ENCODE results near the gene ATP9A.
"Not testable (repeated sequence)": the region's sequence is repeated elsewhere in the genome, so short reads cannot be mapped to it uniquely, and the experiment has no call there.

ATP9A gene

DNA sequence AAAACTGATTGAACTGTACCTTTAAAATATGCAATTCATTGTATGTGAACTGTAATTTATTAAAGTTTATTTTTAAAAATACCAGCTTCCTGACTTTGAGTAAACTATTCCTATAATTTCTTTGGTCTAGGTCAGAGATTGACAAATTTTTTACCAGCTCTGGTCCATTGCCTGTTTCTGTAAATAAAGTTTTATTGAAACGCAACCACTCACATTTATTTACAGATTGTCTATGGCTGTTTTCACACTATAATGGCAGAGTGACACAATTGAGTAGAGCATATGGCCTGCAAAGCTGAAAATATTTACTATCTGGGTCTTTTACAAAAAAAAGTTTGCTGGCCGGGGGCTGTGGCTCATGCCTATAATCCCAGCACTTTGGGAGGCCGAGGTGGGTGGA is 192.7 kb downstream of the ATP9A start:
- peaks cover 2% of the 10 kb centered on the region for H3K4me1 ChIP-seq (ENCODE audit: insufficient read depth, low read length)
- no peaks in the 10 kb centered on the region for H3K36me3 ChIP-seq (ENCODE audit: insufficient read depth, low read length)

DNA sequence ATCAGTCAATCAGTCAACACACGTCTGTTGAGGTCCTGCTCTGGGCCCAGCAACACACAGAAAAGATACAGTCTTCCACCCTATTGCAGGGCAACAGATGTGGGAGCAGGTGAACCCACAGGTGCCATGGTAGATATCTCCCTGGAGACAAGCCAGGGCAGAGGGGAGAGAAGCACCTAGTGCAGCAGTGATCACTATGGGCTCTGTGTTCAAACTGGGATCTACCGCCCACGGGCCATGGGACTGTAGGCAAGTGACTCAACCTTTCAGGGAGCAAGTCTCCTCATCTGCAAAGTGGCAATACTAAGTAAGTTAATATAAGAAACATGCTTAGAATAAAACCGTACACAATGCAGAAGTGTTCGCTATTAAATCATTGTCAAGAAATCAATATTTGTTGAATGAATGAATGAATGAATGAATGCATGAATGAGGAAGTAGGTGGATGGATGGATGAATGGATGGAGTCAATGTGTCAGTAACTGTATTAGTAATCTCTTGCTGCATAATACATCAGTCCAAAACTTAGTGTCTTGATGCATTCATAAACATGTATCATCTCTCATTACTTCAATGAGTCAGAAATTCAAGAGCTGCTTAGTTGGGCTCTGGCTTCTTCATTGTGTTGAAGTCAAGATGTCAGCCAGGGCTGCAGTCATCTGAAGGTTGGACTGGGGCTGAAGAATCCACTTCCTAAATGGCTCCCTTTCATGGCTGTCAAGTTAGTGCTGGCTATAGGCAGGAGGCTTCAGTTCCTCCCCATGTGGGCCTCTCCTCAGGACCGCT is 193.7 kb downstream of the ATP9A start:
- Histone ChIP-seq H3K4me3 (ENCODE audit: low read length) (no peak overlapping the region), H3K4me1 (ENCODE audit: insufficient read depth, low read length) (peaks cover 2% of the 10 kb centered on the region), H3K9me3 (ENCODE audit: low read length) (no peaks in the 10 kb centered on the region), H2AFZ (ENCODE audit: low read depth, low read length) (no peak overlapping the region), H3K27me3 (ENCODE audit: insufficient read depth, low read length) (no peaks in the 10 kb centered on the region), H3K36me3 (ENCODE audit: insufficient read depth, low read length) (no peaks in the 10 kb centered on the region)

More for the DNA sequence above, 192.7 kb downstream of the ATP9A start:
- Histone ChIP-seq H3K27me3 (ENCODE audit: insufficient read depth, low read length) (no peaks in the 10 kb centered on the region), H3K9me3 (ENCODE audit: low read length) (no peaks in the 10 kb centered on the region), H2AFZ (ENCODE audit: low read depth, low read length) (no peak overlapping the region), H3K4me3 (ENCODE audit: low read length) (no peak overlapping the region)

DNA sequence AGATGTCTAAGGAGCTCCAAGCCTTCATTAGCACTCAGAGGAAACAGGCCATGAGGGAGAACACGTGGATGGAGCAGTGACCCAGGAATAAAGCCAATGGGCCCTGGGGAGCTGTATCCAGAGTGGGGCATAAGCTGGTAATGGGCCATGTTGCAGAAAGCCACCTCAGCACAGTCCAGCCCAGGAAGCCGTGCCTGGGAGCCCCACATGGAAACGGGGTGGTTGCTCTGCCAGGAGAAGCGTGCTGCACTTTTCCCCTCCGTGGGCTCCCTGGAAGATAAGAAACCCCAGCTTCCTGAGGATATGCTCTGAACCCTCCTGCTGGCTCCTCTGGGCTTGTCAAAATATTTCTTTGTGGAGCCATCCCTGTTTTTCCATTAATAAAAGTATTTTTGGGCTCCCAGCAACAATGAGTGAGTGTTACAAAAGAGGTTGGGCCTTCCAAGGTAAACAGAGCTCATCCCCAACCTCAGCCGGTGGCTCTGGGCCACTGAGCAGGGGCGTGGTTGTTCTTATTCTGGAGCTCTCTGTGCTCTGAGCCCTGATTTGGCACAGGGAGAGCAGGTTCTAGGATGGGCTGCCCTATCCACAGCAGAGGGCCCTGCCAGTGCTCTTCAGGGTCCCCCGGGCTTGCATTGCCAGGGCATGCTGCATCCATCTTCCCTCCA is 194.5 kb downstream of the ATP9A start:
- Histone ChIP-seq H3K4me1 (ENCODE audit: insufficient read depth, low read length) (peaks cover 2% of the 10 kb centered on the region), H3K36me3 (ENCODE audit: insufficient read depth, low read length) (no peaks in the 10 kb centered on the region), H2AFZ (ENCODE audit: low read depth, low read length) (no peak overlapping the region), H3K4me3 (ENCODE audit: low read length) (no peak overlapping the region), H3K9me3 (ENCODE audit: low read length) (no peaks in the 10 kb centered on the region), H3K27me3 (ENCODE audit: insufficient read depth, low read length) (no peaks in the 10 kb centered on the region)

DNA sequence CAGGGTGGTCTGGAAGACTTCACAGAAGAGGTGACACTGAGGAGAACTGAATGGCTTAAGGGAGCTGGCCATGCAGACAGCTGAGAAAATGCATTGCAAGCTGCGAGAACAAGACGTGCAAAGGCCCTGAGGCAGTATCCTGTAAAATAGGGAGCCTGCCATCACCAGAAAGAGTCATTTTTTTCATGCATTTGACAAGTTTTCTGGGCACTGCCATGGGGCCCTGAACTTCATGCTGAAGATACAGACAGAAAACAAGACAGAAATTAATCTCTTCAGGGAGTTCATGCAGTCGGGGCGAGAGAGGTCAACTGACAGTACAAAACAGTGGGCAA is 196.8 kb downstream of the ATP9A start:
- H3K36me3 ChIP-seq (ENCODE audit: insufficient read depth, low read length), result no peaks in the 10 kb centered on the region
- H3K9me3 ChIP-seq (ENCODE audit: low read length), result no peaks in the 10 kb centered on the region
- no peak overlapping the region for H3K4me3 ChIP-seq (ENCODE audit: low read length)
- peaks cover 2% of the 10 kb centered on the region for H3K4me1 ChIP-seq (ENCODE audit: insufficient read depth, low read length)
- H2AFZ ChIP-seq (ENCODE audit: low read depth, low read length), result no peak overlapping the region
- no peaks in the 10 kb centered on the region for H3K27me3 ChIP-seq (ENCODE audit: insufficient read depth, low read length)

DNA sequence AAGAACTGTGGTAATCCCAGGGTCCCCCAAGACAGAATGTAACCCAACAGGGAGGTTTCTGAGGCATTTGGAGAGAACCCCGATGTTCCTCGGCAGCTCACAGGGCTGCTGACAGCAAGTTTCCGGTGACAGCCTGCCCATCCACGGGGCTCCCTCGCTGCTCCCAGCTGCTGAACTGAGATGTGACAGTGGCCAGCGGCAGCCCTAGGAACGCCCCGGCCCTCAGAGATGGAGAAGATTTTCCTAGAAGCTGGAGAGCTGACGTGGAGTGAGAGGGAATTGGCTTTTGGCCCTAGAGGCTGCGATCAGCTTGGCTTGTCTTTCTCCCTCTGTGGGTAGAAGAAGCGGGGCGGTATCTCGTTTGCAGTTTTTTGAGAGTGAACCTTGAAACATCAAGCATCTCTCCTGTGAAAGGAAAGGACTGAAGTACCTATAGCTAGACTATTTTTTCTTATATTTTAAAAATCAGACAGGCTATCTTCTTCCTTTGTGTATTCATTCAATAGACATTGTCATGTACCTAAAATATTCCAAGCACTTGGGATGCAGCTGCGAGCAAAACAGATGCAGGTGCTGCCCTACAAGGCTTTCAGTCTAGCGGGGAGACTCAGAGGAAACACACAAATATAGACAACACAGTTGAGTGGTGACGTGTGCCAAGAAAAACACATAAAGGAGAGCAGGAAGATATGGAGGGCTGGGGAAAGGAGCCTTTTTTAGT is 197.3 kb downstream of the ATP9A start:
- no peaks in the 10 kb centered on the region for H3K36me3 ChIP-seq (ENCODE audit: insufficient read depth, low read length)
- no peak overlapping the region for H2AFZ ChIP-seq (ENCODE audit: low read depth, low read length)
- no peak overlapping the region for H3K4me3 ChIP-seq (ENCODE audit: low read length)
- H3K27me3 ChIP-seq (ENCODE audit: insufficient read depth, low read length), result peaks cover 2% of the 10 kb centered on the region
- peaks cover 2% of the 10 kb centered on the region for H3K4me1 ChIP-seq (ENCODE audit: insufficient read depth, low read length)
- no peaks in the 10 kb centered on the region for H3K9me3 ChIP-seq (ENCODE audit: low read length)

DNA sequence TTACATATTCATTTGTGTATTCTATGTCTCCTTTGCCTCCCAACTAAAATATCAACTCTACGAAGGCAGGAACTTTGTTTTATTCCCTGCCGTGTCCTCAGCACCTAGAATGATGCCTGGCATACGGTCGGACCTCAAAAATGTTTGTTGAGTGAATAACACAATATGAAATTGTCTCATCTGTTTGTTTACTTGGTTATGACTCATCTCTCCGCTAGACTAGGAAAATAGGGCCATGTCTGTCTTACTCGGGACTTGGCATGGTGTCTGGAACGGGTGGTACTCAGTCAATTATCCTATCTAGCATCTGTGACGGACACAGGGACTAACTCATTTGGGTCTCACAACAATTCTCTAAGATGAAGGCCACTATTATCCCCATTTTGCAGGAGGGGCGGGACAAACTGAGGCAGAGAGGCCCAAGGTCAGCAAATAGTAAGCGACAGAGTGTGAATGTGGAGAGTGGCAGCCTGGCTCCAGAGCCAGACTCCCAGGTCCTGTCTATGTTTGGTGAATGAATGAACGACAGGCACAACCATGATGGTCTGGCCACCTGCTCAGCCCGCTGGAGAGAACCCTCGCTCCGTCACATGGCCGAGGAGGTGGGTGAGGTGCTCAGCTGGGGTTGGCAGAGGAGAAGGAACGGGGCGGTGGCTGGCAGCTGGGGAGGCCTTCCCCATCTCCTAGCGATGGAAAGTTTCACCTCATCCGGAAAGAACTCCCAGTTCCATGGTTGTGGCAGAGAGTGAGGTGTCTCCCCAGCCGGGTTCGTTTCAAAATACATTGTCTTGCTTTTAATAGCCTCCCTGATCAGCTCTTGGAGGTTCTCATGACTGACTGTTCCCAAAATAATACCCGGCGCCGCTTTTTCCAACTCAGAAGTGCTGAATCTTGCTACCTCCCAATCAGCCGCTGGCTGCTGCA is 198.1 kb downstream of the ATP9A start:
- H3K4me1 ChIP-seq (ENCODE audit: insufficient read depth, low read length), result peaks cover 2% of the 10 kb centered on the region
- no peaks in the 10 kb centered on the region for H3K36me3 ChIP-seq (ENCODE audit: insufficient read depth, low read length)
- H3K27me3 ChIP-seq (ENCODE audit: insufficient read depth, low read length), result peaks cover 2% of the 10 kb centered on the region
- no peaks in the 10 kb centered on the region for H3K9me3 ChIP-seq (ENCODE audit: low read length)
- no peak overlapping the region for H3K4me3 ChIP-seq (ENCODE audit: low read length)
- H2AFZ ChIP-seq (ENCODE audit: low read depth, low read length), result no peak overlapping the region

DNA sequence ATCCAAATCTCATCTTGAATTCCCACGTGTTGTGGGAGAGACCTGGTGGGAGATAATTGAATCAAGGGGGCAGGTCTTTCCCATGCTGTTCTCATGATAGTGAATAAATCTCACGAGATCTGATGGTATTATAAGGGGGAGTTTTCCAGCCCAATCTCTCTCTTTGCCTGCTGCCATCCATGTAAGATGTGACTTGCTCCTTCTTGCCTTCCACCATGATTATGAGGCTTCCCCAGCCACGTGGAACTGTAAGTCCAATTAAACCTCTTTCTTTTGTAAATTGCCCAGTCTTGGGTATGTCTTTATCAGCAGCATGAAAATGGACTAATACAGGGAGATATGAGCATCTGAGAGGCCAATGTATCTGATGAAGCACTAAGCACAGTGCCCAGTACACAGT is 199.7 kb downstream of the ATP9A start:
- not testable (repeated sequence) for H3K4me1 ChIP-seq (ENCODE audit: insufficient read depth, low read length); H2AFZ ChIP-seq (ENCODE audit: low read depth, low read length); H3K36me3 ChIP-seq (ENCODE audit: insufficient read depth, low read length); H3K27me3 ChIP-seq (ENCODE audit: insufficient read depth, low read length); H3K9me3 ChIP-seq (ENCODE audit: low read length); H3K4me3 ChIP-seq (ENCODE audit: low read length)

DNA sequence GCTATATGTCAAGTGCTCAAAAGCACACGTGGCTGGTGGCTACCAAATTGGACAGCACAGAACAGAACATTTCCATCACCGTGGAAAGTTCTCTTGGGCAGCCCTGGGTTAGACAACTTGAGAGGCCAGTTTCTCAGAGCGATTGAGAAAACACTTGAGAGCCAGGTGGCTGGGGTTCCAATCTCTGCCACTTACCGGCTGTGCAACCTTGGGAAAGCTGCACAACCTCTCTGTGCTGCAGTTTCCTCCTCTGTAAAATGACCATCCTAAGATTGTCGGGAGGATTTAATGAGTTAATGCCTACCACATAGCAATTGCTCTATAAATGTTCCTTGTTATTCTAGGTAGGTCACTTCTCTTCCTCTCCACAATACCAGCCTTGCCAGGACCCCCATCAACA is 200.6 kb downstream of the ATP9A start:
- peaks cover 2% of the 10 kb centered on the region for H3K27me3 ChIP-seq (ENCODE audit: insufficient read depth, low read length)

DNA sequence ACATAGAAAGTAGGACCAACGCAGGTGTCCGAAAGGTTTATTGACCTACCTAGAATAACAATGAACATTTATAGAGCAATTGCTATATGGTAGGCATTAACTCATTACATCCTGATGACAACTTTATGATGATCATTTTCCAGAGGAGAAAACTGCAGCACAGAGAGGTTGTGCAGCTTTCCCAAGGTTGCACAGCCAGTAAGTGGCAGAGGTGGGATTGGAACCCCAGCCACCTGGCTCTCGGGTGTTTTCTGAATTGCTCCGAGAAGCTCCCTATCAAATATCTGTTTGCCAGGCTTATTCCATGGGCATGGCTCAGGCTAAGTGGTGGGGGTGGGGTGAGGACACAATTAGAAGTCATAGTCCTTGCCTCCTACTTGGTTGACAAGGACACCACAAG is 201.6 kb downstream of the ATP9A start:
- H3K27me3 ChIP-seq (ENCODE audit: insufficient read depth, low read length), result peaks cover 2% of the 10 kb centered on the region
- no peak overlapping the region for H3K4me3 ChIP-seq (ENCODE audit: low read length)
- no peaks in the 10 kb centered on the region for H3K9me3 ChIP-seq (ENCODE audit: low read length)
- peaks cover 19% of the 10 kb centered on the region for H3K4me1 ChIP-seq (ENCODE audit: insufficient read depth, low read length)
- H2AFZ ChIP-seq (ENCODE audit: low read depth, low read length), result no peak overlapping the region
- H3K36me3 ChIP-seq (ENCODE audit: insufficient read depth, low read length), result no peaks in the 10 kb centered on the region

More for the DNA sequence above, 200.6 kb downstream of the ATP9A start:
- Histone ChIP-seq H3K36me3 (ENCODE audit: insufficient read depth, low read length) (no peaks in the 10 kb centered on the region), H3K9me3 (ENCODE audit: low read length) (no peaks in the 10 kb centered on the region), H2AFZ (ENCODE audit: low read depth, low read length) (no peak overlapping the region), H3K4me3 (ENCODE audit: low read length) (no peak overlapping the region), H3K4me1 (ENCODE audit: insufficient read depth, low read length) (peaks cover 10% of the 10 kb centered on the region)

DNA sequence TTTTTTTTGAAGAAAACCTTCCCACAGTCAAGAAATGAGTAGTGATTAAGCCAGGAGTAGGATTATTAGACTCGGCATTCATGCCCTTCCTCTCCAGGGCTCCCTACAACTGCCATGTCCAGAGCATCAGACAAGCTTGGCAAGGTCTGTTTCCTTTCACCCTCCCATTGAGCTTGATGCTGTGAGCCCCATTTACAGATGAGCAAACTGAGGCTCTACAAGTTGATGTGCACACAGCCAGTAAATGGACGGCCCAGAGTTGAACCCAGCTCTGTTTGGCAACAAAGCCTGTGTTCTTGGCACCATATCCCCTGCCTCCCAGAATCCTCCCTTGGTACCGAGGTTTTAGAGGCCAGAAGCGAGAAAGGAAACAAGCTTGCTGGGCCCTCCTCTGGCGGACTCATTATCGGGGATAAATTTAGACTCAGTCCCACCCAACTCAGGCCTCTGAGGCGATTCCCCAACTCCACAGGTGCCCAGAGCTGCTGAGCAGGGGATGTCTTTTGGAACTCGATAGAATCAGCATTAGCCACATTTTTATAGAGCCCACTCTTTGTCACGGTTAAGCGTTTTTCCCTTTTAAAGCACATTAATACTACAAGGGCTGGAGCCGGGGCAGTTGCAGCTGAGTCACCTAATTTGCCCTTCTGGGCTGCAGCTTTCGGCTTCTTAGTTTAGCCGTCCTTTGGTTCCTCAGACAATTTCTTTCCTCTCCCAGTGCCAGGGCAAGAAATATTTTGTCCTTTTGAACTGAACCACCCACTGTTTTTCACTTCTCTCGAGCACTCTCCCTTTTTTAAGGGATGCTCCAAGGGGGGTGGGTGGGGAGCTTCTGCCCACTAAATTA is 202.7 kb downstream of the ATP9A start:
- Histone ChIP-seq H3K27me3 (ENCODE audit: insufficient read depth, low read length) (peaks cover 2% of the 10 kb centered on the region), H3K9me3 (ENCODE audit: low read length) (no peaks in the 10 kb centered on the region), H3K36me3 (ENCODE audit: insufficient read depth, low read length) (no peaks in the 10 kb centered on the region), H3K4me1 (ENCODE audit: insufficient read depth, low read length) (peaks cover 26% of the 10 kb centered on the region), H2AFZ (ENCODE audit: low read depth, low read length) (no peak overlapping the region), H3K4me3 (ENCODE audit: low read length) (no peak overlapping the region)

DNA sequence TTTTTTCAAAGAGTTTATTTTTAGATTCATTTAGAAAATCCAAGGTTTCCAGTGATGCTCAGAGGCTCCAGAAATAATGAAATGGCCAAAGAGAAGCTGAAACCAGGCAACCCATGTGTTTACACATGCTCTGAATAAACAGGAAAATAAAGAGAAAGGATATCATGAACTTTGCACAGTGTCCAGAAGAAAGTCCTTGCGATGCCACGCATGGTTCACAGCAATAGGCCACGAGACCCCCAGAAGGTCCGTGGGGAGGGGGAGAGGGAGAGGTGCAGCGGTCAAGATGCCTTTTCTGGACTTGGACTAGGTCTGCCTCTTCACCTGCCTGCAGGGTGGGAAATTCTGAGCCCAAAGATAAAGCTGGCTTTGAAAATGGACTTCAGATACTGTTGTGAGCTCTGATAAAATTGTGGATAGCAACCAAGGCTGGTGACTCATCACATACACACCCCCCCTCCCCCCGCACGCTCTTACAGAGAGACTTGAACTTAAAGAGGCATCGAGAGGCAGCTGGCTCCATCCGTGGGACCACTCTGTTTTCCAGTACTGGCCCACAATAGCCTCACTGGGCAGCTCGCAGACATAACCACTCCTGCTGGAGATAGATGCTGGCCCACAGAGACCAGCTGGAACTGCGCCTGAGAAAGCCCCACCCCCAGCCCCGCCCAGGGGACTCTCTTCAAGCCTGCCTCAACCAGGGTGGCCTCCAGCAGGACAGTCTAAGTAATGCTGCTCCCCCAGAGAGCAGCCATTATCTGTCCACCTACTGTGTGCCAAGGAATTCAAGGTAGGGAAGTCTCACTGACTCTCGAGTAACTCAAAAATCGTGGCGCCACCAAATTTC is 204.5 kb downstream of the ATP9A start:
- H3K27me3 ChIP-seq (ENCODE audit: insufficient read depth, low read length), result peaks cover 2% of the 10 kb centered on the region
- H3K9me3 ChIP-seq (ENCODE audit: low read length), result no peaks in the 10 kb centered on the region

More for the DNA sequence above, 204.5 kb downstream of the ATP9A start:
- Histone ChIP-seq H3K4me3 (ENCODE audit: low read length) (no peak overlapping the region), H3K4me1 (ENCODE audit: insufficient read depth, low read length) (peaks cover 30% of the 10 kb centered on the region), H3K36me3 (ENCODE audit: insufficient read depth, low read length) (no peaks in the 10 kb centered on the region), H2AFZ (ENCODE audit: low read depth, low read length) (no peak overlapping the region)

Data from neuron (in vitro differentiated cells).